Upper lobe of left lung (tissue), 6 donors: Measurements from ENCODE around the gene FOSL2. TPM values are rescaled to one million over a fixed set of nuclear protein-coding genes. Genes with fewer than 3 reads are reported as not detected.

Experiments
- ATAC-seq, 2 donors: fragments of 200-7000 bp; cut with Tn5 transposase; one replicate each; pipeline ENCODE4 v1.9.1; 2022; ENCODE audit warnings: mild to moderate bottlenecking in 2 of 2, moderate library complexity in 2 of 2; ENCODE audit not compliant: low FRiP score in 2 of 2
- DNase-seq, 2 donors: peaks; one replicate each; pipeline ENCODE4 v3.0.0-alpha.2; 2019 to 2020
- H3K27ac ChIP-seq, 4 donors: fragments of 200-600 bp; sonication (generic); one replicate each; pipeline ENCODE4 v1.5.1; 2016 to 2019
- H3K27me3 ChIP-seq, 4 donors: fragments of 200-600 bp; sonication (generic); one replicate each; pipeline ENCODE4 v1.5.1; 2017 to 2019
- H3K36me3 ChIP-seq, 4 donors: fragments of 200-600 bp; sonication (generic); one replicate each; pipeline ENCODE4 v1.5.1; 2016 to 2019
- H3K4me1 ChIP-seq, 4 donors: fragments of 200-600 bp; sonication (generic); one replicate each; pipeline ENCODE4 v1.5.1; 2018 to 2019
- H3K4me3 ChIP-seq, 4 donors: fragments of 200-600 bp; sonication (generic); one replicate each; pipeline ENCODE4 v1.5.1; 2017 to 2019; ENCODE audit warnings: mild to moderate bottlenecking in 2 of 4, moderate library complexity in 1 of 4
- H3K9me3 ChIP-seq, 4 donors: fragments of 200-600 bp; sonication (generic); one replicate each; pipeline ENCODE4 v1.5.1; 2018 to 2019
- CTCF ChIP-seq, 6 experiments: fragments of 450-650 bp in 4 of 6; fragments of 200-600 bp in 2 of 6; sonication (generic) in 2 of 6; IDR thresholded peaks; one replicate each; pipeline ENCODE4 v1.5.1; 2016 to 2019; ENCODE audit warnings: antibody characterized with exemption in 6 of 6
- EP300 ChIP-seq, 4 donors: sonication (generic); formaldehyde crosslinking; IDR thresholded peaks; one replicate each; pipeline ENCODE4 v1.5.1; 2017; ENCODE audit warnings: antibody characterized with exemption in 4 of 4, control low read depth in 2 of 4
- POLR2A ChIP-seq, 4 donors: fragments of 450-650 bp; IDR thresholded peaks; one replicate each; pipeline ENCODE4 v1.5.1; 2016 to 2017; ENCODE audit warnings: antibody characterized with exemption in 4 of 4, mild to moderate bottlenecking in 2 of 4
- POLR2AphosphoS5 ChIP-seq, 2 donors: sonication (generic); formaldehyde crosslinking; IDR thresholded peaks; one replicate each; pipeline ENCODE4 v1.5.1; 2017; ENCODE audit warnings: antibody characterized with exemption in 2 of 2
- WGBS, 2 donors: methylation state at CpG; one replicate each; pipeline ENCODE4 v1.1.5; 2017 to 2018; 5-methylcytosine and 5-hydroxymethylcytosine counted together
- total RNA-seq, 6 donors: library from RNA; depleted of rRNA in 4 of 6; stranded (reverse); fragments of >200 nt in 4 of 6; gene quantifications; one replicate each; pipeline versions ENCODE4 v1.1.0 to v1.2.1, GENCODE V29; 2016 to 2021
- donor health status: DM: no; HTN: no; CAD: no; lungs with moderate emphysema.
- donor health status: DM: no; HTN: yes; CAD: no; lungs with severe emphysema.

FOSL2 gene
- total RNA-seq, 6 donors from 2014 or later: 71.0 to 137 (median 91.0) TPM

- WGBS, 2 donors: 80 to 93% methylated on average over 2 to 5 of the region's 5 CpGs
- H3K36me3 ChIP-seq: no peaks in the 10 kb centered on the region
- no peak for ATAC-seq
- H3K4me1 ChIP-seq: no peaks in the 10 kb centered on the region
- peak in 1 of 2 donors; percentile 8 for DNase-seq
- no peak overlapping the region for H3K4me3 ChIP-seq
- no peaks in the 10 kb centered on the region for H3K27me3 ChIP-seq
- TF ChIP-seq POLR2AphosphoS5 (IDR thresholded peaks at IDR 0.05): no peak
- no peak for TF ChIP-seq CTCF (IDR thresholded peaks at IDR 0.05)
- TF ChIP-seq POLR2A (IDR thresholded peaks at IDR 0.05): no peak
- TF ChIP-seq EP300 (IDR thresholded peaks at IDR 0.05): no peak
- H3K27ac ChIP-seq: no peak overlapping the region
- H3K9me3 ChIP-seq: peaks cover 0 to 6% (median 0%) of the 10 kb centered on the region in 4 donors
Observed at GRCh38 chr2:28437918-28438317, 45.3 kb downstream of the FOSL2 start.

DNA sequence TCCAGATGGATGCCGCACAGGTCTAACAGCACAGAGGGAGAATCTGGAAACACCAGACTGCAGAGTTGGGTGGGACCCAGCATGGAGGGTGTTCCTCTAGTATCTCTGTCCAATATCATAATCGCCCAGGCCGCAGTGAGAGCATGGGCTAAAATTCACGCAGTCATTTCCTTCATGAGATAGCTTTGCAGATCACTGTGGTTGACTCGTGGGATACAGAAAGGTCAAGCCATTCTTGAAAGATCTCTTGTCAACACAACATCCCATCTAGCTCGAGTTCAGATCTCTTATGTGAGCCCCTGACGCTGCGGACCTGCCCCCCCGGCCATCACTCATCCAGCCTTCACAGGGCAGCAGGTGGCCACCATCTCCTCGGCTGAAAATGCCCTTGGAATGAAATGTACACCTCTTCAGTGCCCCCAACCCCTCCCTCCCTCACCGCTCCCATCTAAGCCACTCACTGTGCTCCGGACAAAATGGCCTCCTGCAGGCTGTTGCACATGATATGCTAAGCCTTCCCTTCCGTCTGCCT lies 45.9 kb downstream of the FOSL2 start:
- Histone ChIP-seq H3K36me3 (no peaks in the 10 kb centered on the region), H3K27me3 (no peaks in the 10 kb centered on the region), H3K4me1 (no peaks in the 10 kb centered on the region), H3K4me3 (no peak overlapping the region), H3K27ac (no peak overlapping the region), H3K9me3 (no peaks in the 10 kb centered on the region)
- TF ChIP-seq POLR2AphosphoS5 (IDR thresholded peaks at IDR 0.05): no peak
- TF ChIP-seq EP300 (IDR thresholded peaks at IDR 0.05): no peak
- TF ChIP-seq POLR2A (IDR thresholded peaks at IDR 0.05): no peak
- no peak for TF ChIP-seq CTCF (IDR thresholded peaks at IDR 0.05)
- peak in 1 of 2 donors; percentile 18 for DNase-seq
- 77 to 81% methylated on average over 10 to 11 of the region's 13 CpGs for WGBS, 2 donors
- no peak for ATAC-seq

GRCh38 chr2:28439127-28439526 lies 46.5 kb downstream of the FOSL2 start:
- ATAC-seq (no peak), DNase-seq (peak in 1 of 2 donors; percentile 3)
- no peak overlapping the region for H3K27ac ChIP-seq
- no peaks in the 10 kb centered on the region for H3K9me3 ChIP-seq
- H3K27me3 ChIP-seq: no peaks in the 10 kb centered on the region
- no peak overlapping the region for H3K4me3 ChIP-seq
- no peaks in the 10 kb centered on the region for H3K36me3 ChIP-seq
- no peaks in the 10 kb centered on the region for H3K4me1 ChIP-seq
- WGBS, 2 donors: 72 to 81% methylated on average over 4 to 5 of the region's 5 CpGs
- TF ChIP-seq CTCF (IDR thresholded peaks at IDR 0.05): no peak
- no peak for TF ChIP-seq POLR2A (IDR thresholded peaks at IDR 0.05)
- TF ChIP-seq EP300 (IDR thresholded peaks at IDR 0.05): no peak
- no peak for TF ChIP-seq POLR2AphosphoS5 (IDR thresholded peaks at IDR 0.05)

DNA sequence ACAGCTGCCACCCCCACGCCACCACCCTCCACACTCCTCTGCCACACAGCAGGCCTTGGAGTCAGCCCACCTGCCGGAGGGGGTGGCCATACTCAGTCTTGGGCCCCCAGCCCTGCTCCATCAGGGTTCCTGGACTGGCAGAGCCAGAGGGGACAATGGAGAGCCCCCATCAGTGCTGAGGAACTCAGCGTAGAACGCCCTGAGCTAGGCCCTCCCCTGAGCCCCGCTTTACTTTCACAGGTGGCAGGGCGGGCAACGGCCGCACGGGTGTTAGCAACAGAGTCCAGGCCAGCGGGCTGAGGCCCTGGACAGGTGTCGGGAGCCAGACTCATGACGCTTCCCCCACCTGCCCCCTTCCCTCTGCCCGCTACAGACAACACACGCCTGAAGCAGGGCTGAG lies 47.1 kb downstream of the FOSL2 start:
- Histone ChIP-seq H3K36me3 (no peaks in the 10 kb centered on the region), H3K27me3 (no peaks in the 10 kb centered on the region), H3K27ac (no peak overlapping the region), H3K9me3 (no peaks in the 10 kb centered on the region), H3K4me3 (no peak overlapping the region), H3K4me1 (no peaks in the 10 kb centered on the region)
- DNase-seq (peak in 1 of 2 donors; percentile 14), ATAC-seq (no peak)
- 88 to 89% methylated on average over 13 to 14 of the region's 14 CpGs for WGBS, 2 donors
- TF ChIP-seq POLR2A (IDR thresholded peaks at IDR 0.05) (no peak), EP300 (IDR thresholded peaks at IDR 0.05) (no peak), CTCF (IDR thresholded peaks at IDR 0.05) (no peak), POLR2AphosphoS5 (IDR thresholded peaks at IDR 0.05) (no peak)

GRCh38 chr2:28442328-28442727 lies 49.7 kb downstream of the FOSL2 start:
- TF ChIP-seq POLR2A (IDR thresholded peaks at IDR 0.05) (no peak), CTCF (IDR thresholded peaks at IDR 0.05) (no peak), POLR2AphosphoS5 (IDR thresholded peaks at IDR 0.05) (no peak), EP300 (IDR thresholded peaks at IDR 0.05) (no peak)
- no peaks in the 10 kb centered on the region for H3K27me3 ChIP-seq
- H3K4me3 ChIP-seq: no peak overlapping the region
- ATAC-seq (no peak), DNase-seq (no peak)
- no peaks in the 10 kb centered on the region for H3K4me1 ChIP-seq
- no peaks in the 10 kb centered on the region for H3K9me3 ChIP-seq
- H3K27ac ChIP-seq: no peak overlapping the region
- H3K36me3 ChIP-seq: no peaks in the 10 kb centered on the region
- WGBS, 2 donors: 65 to 70% methylated on average over 3 of the region's 3 CpGs
